HG03139 (cell line): Measurements from ENCODE around the gene TRIM7.

Experiments used
- ATAC-seq: cut with Tn5 transposase; IDR thresholded peaks from one replicate; pipeline ENCODE4 v1.9.1; 2021; ENCODE audit not compliant: unreplicated experiment

The TRIM7 gene

GRCh38 chr5:181233088-181233800, 28.2 kb upstream of the TRIM7 start:
- no peak for ATAC-seq

- ATAC-seq = no peak
Measured at GRCh38 chr5:181232593-181232992, 27.6 kb upstream of the TRIM7 start.

GRCh38 chr5:181231432-181231831, 26.4 kb upstream of the TRIM7 start:
- ATAC-seq = no peak

GRCh38 chr5:181230551-181230950, 25.6 kb upstream of the TRIM7 start:
- no peak for ATAC-seq

- no peak for ATAC-seq
Measured at GRCh38 chr5:181229996-181230395, 25.0 kb upstream of the TRIM7 start.

GRCh38 chr5:181224390-181225229, 19.6 kb upstream of the TRIM7 start:
- no peak for ATAC-seq

- ATAC-seq = no peak
Measured at GRCh38 chr5:181223729-181224389, 18.9 kb upstream of the TRIM7 start.

- ATAC-seq = peak; percentile 61
Measured at GRCh38 chr5:181223058-181223728, 18.2 kb upstream of the TRIM7 start, which contains the start of gene TRIM41. TSS of gene TRIM41 (plus strand) at chr5:181223281. CDS start at chr5:181224000, 719 bp downstream.

- peak; percentile 1 for ATAC-seq
Measured at GRCh38 chr5:181222630-181223057, 17.6 kb upstream of the TRIM7 start.

GRCh38 chr5:181221792-181222629, 17.0 kb upstream of the TRIM7 start:
- ATAC-seq = peak; percentile 14

GRCh38 chr5:181221105-181221791, 16.3 kb upstream of the TRIM7 start:
- no peak for ATAC-seq

GRCh38 chr5:181220178-181220515, 15.2 kb upstream of the TRIM7 start:
- no peak for ATAC-seq

GRCh38 chr5:181219262-181220177, 14.5 kb upstream of the TRIM7 start:
- ATAC-seq = no peak

- no peak for ATAC-seq
Measured at GRCh38 chr5:181218795-181219124, 13.8 kb upstream of the TRIM7 start.

- no peak for ATAC-seq
Measured at GRCh38 chr5:181217803-181218062, 12.7 kb upstream of the TRIM7 start.

GRCh38 chr5:181217111-181217802, 12.3 kb upstream of the TRIM7 start:
- no peak for ATAC-seq

GRCh38 chr5:181215997-181216989, 11.3 kb upstream of the TRIM7 start:
- no peak for ATAC-seq
